ENCODE measurements around the gene CSRNP3. TPM values are rescaled to one million over a fixed set of nuclear protein-coding genes. Genes with fewer than 3 reads are reported as not detected.

The CSRNP3 gene
- total and polyA plus RNA-seq, 11 donors = 0.87 to 10.6 (median 4.4) TPM

GRCh38 chr2:165692906-165693305 is 223.4 kb downstream of the CSRNP3 start:
- intact Hi-C loops (cut with DNase I) = no loop called here
- Histone ChIP-seq H3K9me3 (no peaks in the 10 kb centered on the region), H3K27me3 (no peaks in the 10 kb centered on the region), H3K27ac (no peak overlapping the region), H3K4me1 (peaks cover 0 to 9% (median 0%) of the 10 kb centered on the region in 12 donors), H3K36me3 (no peaks in the 10 kb centered on the region), H3K4me3 (no peak overlapping the region)
- TF ChIP-seq CTCF (IDR thresholded peaks at IDR 0.05) = no peak
- no peak for TF ChIP-seq POLR2A (IDR thresholded peaks at IDR 0.05)
- DNase-seq = no peak
- 89 to 92% (median 91%) methylated on average over 3 of the region's 3 CpGs for WGBS, 4 donors
- ATAC-seq = no peak

- DNase-seq (no peak), ATAC-seq (no peak)
- intact Hi-C loops (cut with DNase I) = no loop called here
- Histone ChIP-seq H3K36me3 (no peaks in the 10 kb centered on the region), H3K27me3 (no peaks in the 10 kb centered on the region), H3K27ac (no peak overlapping the region), H3K9me3 (no peaks in the 10 kb centered on the region), H3K4me3 (no peak overlapping the region), H3K4me1 (peaks cover 0 to 9% (median 0%) of the 10 kb centered on the region in 12 donors)
- TF ChIP-seq CTCF (IDR thresholded peaks at IDR 0.05) (no peak), POLR2A (IDR thresholded peaks at IDR 0.05) (no peak)
- WGBS, 4 donors = 91 to 100% (median 95%) methylated on average over 1 of the region's 1 CpG
Measured at GRCh38 chr2:165693838-165694237, 224.3 kb downstream of the CSRNP3 start.

- no peak overlapping the region for H3K27ac ChIP-seq
- ATAC-seq = no peak
Measured at GRCh38 chr2:165697748-165698443, 228.4 kb downstream of the CSRNP3 start.

More at GRCh38 chr2:165697748-165698443, 228.4 kb downstream of the CSRNP3 start:
- Histone ChIP-seq H3K9me3 (no peaks in the 10 kb centered on the region), H3K36me3 (no peaks in the 10 kb centered on the region), H3K4me3 (no peak overlapping the region), H3K4me1 (peaks cover 0 to 7% (median 0%) of the 10 kb centered on the region in 12 donors), H3K27me3 (no peaks in the 10 kb centered on the region)
- no peak for DNase-seq
- intact Hi-C loops (cut with DNase I) = loop anchor here in 9 of 10 donors (1.0 to 5.0 kb wide), 5 partner anchors 246 to 297 kb away; no protein-coding TSS in a partner anchor
- TF ChIP-seq CTCF (IDR thresholded peaks at IDR 0.05) (no peak), POLR2A (IDR thresholded peaks at IDR 0.05) (no peak)
- WGBS, 4 donors = 89 to 93% (median 91%) methylated on average over 4 of the region's 4 CpGs

Measured in heart left ventricle (tissue), 16 donors.